Lower lobe of right lung (tissue), 2 donors: ENCODE data around the gene PAXIP1. TPM values are rescaled to one million over a fixed set of nuclear protein-coding genes. Genes with fewer than 3 reads are reported as not detected.

ENCODE experiments used
- ATAC-seq, 2 donors: fragments of 200-7000 bp; cut with Tn5 transposase; one replicate each; pipeline ENCODE4 v1.9.1; 2020 to 2022; ENCODE audit warnings: mild to moderate bottlenecking in 2 of 2, moderate library complexity in 2 of 2
- DNase-seq: peaks from one replicate; pipeline ENCODE4 v3.0.0-alpha.2; 2020
- H3K27ac ChIP-seq: fragments of 200-600 bp; one replicate; pipeline ENCODE4 v1.8.0; 2022
- H3K27me3 ChIP-seq: fragments of 200-600 bp; one replicate; pipeline ENCODE4 v1.8.0; 2022; ENCODE audit warnings: low read depth
- H3K36me3 ChIP-seq: fragments of 200-600 bp; one replicate; pipeline ENCODE4 v1.8.0; 2022; ENCODE audit warnings: mild to moderate bottlenecking
- H3K4me1 ChIP-seq: fragments of 200-600 bp; one replicate; pipeline ENCODE4 v1.8.0; 2022
- H3K4me3 ChIP-seq: fragments of 200-600 bp; one replicate; pipeline ENCODE4 v1.8.0; 2022; ENCODE audit warnings: mild to moderate bottlenecking
- H3K9me3 ChIP-seq: fragments of 200-600 bp; one replicate; pipeline ENCODE4 v1.8.0; 2022
- CTCF ChIP-seq: fragments of 200-600 bp; IDR thresholded peaks from one replicate; pipeline ENCODE4 v1.8.0; 2022; ENCODE audit warnings: antibody characterized with exemption, mild to moderate bottlenecking
- intact Hi-C: fragments of 100-400 bp; cut with DNase I; formaldehyde crosslinking; loops from one replicate; pipeline ENCODE4 v1.11.0; 2022
- total RNA-seq: library from RNA; stranded (reverse); fragmentation: NEBNext Ultra II Directional; extraction: Animal tissue kit (Norgen Biotek cat#: 25700); gene quantifications from one replicate; pipeline ENCODE4 v1.2.1, GENCODE V29; 2021
- donor health status: DM: no; HTN: yes; CAD: no; lungs with severe emphysema.

PAXIP1 gene
- total RNA-seq, 1 donor from 2014 or later = 9.5 TPM

GRCh38 chr7:155009570-155010157, 6.7 kb upstream of the PAXIP1 start:
- ATAC-seq = no peak
- peaks cover 9% of the 10 kb centered on the region for H3K36me3 ChIP-seq
- intact Hi-C loops = no loop called here

GRCh38 chr7:155007947-155008346, 5.0 kb upstream of the PAXIP1 start:
- no peaks in the 10 kb centered on the region for H3K27me3 ChIP-seq
- no peak overlapping the region for H3K27ac ChIP-seq
- DNase-seq = no peak
- intact Hi-C loops = no loop called here
- H3K4me3 ChIP-seq = no peak overlapping the region
- H3K9me3 ChIP-seq = no peaks in the 10 kb centered on the region
- H3K36me3 ChIP-seq = peaks cover 9% of the 10 kb centered on the region
- peak; percentile 26 for TF ChIP-seq CTCF
- ATAC-seq = no peak
- H3K4me1 ChIP-seq = peaks cover 11% of the 10 kb centered on the region

More at GRCh38 chr7:155009570-155010157, 6.7 kb upstream of the PAXIP1 start:
- Histone ChIP-seq H3K9me3 (no peaks in the 10 kb centered on the region), H3K27ac (no peak overlapping the region), H3K4me3 (no peak overlapping the region), H3K27me3 (no peaks in the 10 kb centered on the region), H3K4me1 (peaks cover 3% of the 10 kb centered on the region)
- peak; percentile 32 for TF ChIP-seq CTCF
- no peak for DNase-seq

DNA sequence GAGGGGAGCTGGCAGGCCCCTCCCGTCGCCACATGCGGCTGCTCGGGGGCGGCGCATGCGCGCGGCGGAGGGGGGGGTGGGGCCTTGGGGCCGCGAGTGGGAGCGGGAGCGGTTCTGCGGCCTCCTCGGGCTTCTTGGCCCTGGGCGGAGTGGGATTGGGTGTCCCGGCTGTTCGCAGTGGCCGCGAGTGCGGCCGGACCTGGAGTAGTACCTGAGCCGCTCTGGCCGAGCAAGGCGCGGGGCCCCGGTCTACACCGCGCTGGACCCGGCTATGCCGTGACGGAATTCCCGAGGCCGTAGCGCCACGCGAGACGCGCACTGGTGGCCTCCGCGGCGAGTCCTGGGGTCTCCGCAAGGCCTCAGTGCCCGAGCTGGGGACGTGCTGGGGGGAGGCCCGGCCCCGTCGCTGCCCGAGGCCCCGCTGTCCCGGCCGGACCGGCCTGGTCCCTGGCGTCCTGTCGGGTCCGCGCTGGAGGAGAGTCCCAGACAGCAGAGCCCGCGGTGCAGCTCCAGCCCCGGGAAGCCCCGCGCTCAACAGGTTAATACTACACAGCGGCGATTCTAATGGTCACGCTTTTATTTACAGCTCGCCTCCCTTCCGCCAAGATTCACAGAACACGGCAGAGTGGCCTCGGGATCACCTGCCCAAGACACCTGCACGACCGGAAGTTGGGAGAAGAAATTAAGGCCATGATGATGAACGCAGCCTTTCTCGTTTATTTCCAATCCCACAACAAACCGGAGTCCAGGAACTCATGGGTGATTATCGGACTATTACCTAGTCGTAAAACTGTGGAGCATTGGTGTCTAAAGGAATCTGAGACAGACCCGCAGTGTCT, 671 bp upstream of the PAXIP1 start:
- peak overlapping the region; percentile 98 for H3K4me3 ChIP-seq
- intact Hi-C loops = no loop called here
- DNase-seq = peak; percentile 84
- peak overlapping the region; percentile 87 for H3K27ac ChIP-seq
- no peaks in the 10 kb centered on the region for H3K9me3 ChIP-seq
- no peak for TF ChIP-seq CTCF
- peaks cover 9% of the 10 kb centered on the region for H3K36me3 ChIP-seq
- ATAC-seq = peak; percentile 98 to 99
- peaks cover 20% of the 10 kb centered on the region for H3K4me1 ChIP-seq
- no peaks in the 10 kb centered on the region for H3K27me3 ChIP-seq

- Histone ChIP-seq H3K27me3 (no peaks in the 10 kb centered on the region), H3K36me3 (peaks cover 18% of the 10 kb centered on the region), H3K4me3 (peak overlapping the region; percentile 98), H3K4me1 (peaks cover 20% of the 10 kb centered on the region), H3K27ac (peak overlapping the region; percentile 55), H3K9me3 (no peaks in the 10 kb centered on the region)
- DNase-seq (peak; percentile 62), ATAC-seq (peak; percentile 28 to 33)
- no peak for TF ChIP-seq CTCF
- intact Hi-C loops = no loop called here
Observed at GRCh38 chr7:155002411-155003091, 373 bp downstream of the PAXIP1 start.

DNA sequence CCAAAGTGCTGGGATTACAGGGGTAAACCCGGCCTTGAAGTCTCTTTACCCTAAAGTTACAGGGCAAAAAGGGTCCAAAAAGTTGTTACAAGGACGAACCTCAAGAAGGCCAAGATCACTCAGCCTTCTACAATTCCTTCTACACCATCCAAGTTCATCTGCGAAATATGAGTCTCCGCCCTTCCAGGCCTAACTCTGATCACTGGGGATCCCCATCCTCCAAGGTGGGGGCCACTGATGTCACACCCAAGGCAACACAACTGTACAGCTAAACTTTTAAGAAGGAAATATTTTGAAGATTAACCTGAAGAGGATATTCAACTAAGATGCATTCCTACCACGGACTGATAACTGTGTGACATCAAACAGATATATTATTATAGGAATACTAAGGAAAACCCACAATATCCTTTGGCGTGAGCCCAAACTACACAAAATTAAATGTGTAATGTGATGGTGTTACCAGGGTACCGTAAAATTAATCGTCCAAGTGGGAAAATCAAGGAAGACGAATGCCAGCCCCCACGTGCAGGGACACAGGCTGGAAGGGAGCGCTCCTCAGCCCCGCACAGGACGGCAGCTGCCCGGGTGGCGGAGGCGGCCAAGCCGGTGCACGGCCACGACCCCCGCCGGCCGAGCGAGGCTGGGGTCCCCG, 1.0 kb downstream of the PAXIP1 start:
- no peak for TF ChIP-seq CTCF
- ATAC-seq (no peak), DNase-seq (no peak)
- Histone ChIP-seq H3K36me3 (peaks cover 25% of the 10 kb centered on the region), H3K4me3 (peak overlapping the region; percentile 98), H3K9me3 (no peaks in the 10 kb centered on the region), H3K27ac (peak overlapping the region; percentile 55), H3K4me1 (peaks cover 20% of the 10 kb centered on the region), H3K27me3 (no peaks in the 10 kb centered on the region)
- intact Hi-C loops = no loop called here
